GM21367 (cell line): ENCODE results near the gene HSDL2.
"Not testable (repeated sequence)": the region's sequence is repeated elsewhere in the genome, so short reads cannot be mapped to it uniquely, and the experiment has no call there.

ENCODE experiments used
- ATAC-seq: cut with Tn5 transposase; IDR thresholded peaks from one replicate; pipeline ENCODE4 v1.9.1; 2021; ENCODE audit not compliant: unreplicated experiment

Gene HSDL2

GRCh38 chr9:112494153-112494552 is 114.2 kb downstream of the HSDL2 start:
- no peak for ATAC-seq

DNA sequence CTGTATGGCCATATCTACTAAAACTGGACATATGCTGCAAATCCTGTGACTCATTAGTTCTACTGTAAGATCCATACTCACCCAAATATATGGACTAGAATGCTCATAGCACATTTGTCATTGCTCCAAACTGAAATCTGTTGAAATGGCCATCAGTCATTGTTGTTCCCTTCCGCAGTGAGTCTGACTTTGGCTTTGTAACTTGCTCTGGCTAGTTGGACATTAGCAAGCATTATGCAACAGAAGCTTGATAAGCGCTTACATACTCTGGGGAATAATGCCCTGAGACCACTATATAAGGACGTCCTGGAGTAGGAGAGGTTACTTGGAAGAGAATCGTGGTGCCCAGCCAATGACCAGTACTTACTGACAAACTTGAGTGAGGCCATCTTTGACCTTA is 115.7 kb downstream of the HSDL2 start:
- no peak for ATAC-seq

DNA sequence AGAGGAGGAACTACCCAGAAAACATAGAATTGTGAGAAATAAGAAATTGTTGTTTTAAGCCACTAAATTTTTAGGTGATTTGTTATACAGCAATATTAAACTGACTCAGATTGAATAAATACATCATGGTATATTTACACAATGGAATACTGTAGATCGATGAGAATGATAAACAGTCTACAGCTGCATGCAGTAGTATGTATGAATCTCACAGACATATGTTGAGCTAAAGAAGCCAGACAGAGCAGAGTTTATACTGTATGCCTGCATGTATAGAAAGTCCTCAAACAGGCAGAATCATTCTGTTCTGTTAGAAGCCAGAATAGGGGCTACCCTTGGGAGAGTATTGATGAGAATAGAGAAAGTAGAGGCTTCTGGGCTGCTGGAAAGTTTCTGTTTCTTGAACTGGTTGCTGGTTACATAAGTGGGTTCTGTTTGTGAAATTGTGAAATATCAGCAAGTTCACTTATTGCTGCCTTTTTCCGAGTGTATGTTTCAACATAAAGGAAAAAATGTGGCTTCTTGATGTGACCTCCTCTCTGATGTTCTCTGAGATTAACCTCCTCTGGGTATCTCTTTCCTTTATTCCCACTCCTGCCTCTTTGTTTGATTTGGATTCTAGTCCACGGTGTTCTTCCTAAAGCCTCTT is 116.3 kb downstream of the HSDL2 start:
- ATAC-seq = no peak

DNA sequence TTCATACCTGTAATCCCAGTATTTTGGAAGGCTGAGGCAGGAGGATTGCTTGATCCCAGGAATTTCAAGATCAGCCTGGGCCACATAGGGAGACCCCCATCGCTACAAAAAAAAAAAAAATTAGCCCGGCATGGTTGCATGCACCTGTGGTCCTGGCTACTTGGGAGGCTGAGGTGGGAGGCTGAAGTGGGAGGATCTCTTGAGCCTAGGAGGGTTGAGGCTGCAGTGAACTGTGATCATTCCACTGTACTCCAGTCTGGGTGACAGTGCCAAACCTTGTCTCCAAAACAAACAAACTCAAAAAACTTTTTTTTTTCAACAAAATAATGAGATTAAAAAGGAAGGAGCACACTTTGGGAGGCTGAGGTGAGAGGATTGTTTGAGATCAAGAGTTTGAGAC is 120.9 kb downstream of the HSDL2 start:
- ATAC-seq = no peak

DNA sequence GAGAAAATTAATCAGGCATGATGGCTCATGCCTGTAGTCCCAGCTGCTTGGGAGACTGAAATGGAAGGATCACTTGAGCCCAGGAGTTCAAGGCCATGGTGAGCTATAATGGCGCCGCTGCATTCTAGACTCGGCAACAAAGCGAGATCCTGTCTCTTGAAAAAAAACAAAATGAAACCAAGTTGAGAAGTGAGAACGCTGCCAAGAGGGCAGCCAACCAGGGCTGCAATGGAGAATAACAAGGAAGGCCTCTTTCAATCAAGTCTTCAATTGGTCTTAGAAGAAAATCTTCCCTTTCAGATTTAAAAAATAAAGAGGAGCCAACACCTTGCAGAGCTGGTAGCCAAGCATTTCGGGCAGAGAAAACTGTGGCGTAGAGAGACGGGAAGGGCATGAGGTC is 121.4 kb downstream of the HSDL2 start:
- no peak for ATAC-seq

DNA sequence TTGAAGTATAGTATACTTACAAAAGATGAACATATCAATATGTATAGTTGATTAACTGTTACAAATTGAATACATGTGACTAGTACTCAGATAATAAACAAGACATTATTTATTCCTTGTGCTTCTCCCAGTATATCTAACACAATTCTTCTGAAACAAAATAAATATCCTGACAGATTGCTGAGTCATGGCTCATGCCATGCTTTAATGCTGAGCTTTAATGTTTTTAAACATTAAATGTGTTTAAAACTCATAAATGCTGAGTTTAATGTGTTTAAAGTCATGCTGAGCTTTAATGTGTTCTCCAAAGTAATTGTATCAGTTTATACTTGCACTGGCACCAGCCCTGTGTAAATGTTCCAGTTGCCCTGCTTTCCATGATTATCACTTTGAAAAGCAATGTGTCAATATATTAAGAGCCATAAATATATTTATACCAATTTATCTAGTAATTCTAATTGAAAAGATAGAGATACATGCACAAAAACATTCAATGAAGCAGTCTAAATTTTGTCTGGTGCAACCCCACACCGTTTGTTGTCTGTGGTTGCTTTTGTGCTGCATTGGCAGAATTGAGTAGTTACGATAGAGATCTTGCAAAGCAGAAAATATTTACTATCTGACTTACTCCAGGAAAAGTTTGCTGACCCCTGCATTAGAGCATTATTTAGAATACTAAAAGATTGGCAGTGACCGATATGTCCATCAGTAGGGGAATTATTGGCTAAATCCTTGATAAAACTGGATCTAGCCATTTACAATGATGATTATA is 122.5 kb downstream of the HSDL2 start:
- no peak for ATAC-seq

GRCh38 chr9:112503170-112503569 is 123.3 kb downstream of the HSDL2 start:
- no peak for ATAC-seq

DNA sequence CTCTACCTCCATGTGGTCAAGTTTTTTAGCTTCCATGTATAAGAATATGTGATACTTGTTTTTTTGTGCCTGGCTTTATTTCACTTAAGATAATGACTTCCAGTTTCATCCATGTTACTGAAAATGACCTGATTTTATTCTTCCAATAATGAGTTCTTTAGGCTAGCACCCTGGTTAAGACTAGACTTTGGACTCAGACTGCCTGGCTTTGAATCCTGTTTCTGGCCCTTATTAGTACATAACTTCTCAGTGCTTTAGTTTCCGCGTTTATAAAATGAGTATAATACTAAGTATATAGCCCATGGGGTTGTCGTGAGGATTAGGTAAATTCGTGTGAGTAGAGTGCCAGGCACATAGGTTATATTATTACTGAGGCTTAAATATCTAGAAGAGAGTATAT is 125.2 kb downstream of the HSDL2 start:
- no peak for ATAC-seq

DNA sequence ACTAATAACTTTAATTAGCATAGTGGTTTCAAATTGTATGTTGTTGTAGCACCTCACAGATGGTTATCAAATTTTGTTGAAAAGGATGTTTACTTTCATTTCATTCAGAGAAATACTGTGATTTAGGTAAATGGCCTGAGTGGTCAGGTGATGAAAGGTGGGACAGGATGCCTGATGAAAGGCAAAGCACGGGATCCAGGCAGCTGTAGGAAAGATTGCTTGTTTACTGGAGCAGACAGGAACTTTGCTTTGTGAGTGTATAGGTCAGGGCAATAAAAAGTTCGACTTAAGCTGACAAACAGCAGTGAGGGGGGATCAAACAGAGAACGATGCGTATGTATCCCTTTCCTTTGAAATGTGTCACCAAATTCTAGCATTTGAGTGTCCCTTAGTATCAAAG is 125.7 kb downstream of the HSDL2 start:
- no peak for ATAC-seq

GRCh38 chr9:112506571-112506970 is 126.7 kb downstream of the HSDL2 start:
- no peak for ATAC-seq

DNA sequence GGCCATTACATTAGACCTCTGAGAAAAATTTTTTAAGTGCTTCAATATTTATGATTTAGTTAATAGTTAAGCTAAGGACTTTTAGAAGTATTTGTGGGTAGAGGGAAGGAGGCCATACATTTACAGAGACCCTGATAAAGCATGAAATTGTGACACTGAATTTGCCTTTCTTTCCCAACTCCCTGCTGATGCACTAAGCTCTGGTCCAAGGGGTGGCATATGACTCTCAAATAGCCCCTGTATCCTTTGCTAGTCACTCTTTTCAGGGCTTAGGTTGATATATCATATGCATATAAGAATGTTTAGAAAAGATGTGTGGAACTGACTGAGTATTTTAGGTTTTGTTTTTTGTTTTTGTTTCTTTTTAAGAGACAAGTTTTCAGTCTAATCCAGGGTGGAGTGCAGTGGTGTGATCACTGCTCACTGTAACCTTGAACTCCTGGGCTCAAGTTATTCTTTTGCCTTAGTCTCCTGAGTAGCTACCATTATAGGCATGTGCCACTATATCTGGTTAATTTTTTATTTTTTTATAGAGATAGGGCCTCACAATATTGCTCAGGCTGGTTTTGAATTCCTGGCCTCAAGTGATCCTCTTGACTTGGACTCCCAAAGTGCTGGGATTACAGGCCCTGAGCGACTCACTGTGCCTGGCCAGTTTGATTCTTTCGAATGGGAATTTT is 127.2 kb downstream of the HSDL2 start:
- ATAC-seq = no peak

GRCh38 chr9:112508377-112508776 is 128.5 kb downstream of the HSDL2 start:
- no peak for ATAC-seq

DNA sequence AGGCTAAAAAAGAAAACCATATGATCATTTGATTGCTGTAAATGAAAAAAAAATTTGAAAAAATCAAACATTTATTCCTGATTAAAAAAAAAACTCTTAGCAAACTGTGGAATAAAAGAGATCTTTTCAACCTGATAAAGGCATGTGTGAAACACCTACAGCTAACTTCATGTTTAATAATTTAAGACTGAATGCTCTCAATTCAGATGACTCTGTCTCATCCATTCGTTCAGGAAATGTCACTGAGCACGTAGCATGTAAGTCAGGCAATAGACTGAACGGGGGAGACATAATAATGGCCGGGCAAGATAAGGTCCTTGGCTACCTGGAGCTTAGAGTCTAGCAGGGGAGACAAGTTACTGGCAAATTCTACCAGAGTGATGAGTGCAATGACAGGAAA is 132.5 kb downstream of the HSDL2 start:
- not testable (repeated sequence) for ATAC-seq

GRCh38 chr9:112516769-112517168 is 136.9 kb downstream of the HSDL2 start:
- no peak for ATAC-seq

DNA sequence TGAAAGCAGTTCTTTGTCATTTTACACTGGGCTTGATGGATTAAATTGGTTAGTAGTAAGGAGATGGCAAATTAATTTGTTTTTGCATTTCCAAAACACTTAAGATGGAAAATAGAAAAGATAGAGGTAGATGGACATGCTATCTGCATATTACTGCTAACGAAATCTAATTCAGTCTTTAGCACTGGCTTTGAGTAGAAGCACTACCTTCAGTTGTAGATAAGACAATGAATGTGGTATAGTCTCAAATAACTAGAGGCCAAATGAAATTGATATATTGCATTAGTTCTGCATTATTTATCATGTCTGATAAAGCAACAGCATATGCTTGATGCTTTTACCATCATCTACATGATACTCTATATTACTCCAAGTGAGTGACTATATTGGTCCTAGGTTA is 140.2 kb downstream of the HSDL2 start:
- ATAC-seq = no peak

DNA sequence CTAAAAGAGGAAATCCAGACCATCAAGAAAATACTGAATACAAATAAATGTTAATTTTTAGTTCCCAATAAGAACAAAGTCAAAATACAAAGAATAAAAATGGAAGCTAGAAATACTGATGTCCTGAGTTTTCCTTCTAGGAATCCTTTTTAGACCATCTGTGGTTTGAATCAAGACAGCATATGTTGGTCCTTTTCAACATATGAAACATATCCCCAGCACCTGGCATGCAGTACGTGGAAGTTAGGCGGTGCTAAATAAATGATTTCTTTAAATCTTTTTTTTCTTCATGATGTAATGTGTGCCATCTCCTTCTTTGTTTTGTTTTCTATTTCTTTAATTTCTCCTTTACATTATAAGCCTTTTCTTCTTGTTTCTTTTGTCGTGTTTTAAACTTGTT is 140.7 kb downstream of the HSDL2 start:
- no peak for ATAC-seq
